Fibroblast of skin of scalp (primary cell): ENCODE data around the gene LDLRAD4.

Experiments used
- DNase-seq: peaks from one replicate; pipeline ENCODE4 v3.0.0-alpha.2; 2013

The LDLRAD4 gene

DNA sequence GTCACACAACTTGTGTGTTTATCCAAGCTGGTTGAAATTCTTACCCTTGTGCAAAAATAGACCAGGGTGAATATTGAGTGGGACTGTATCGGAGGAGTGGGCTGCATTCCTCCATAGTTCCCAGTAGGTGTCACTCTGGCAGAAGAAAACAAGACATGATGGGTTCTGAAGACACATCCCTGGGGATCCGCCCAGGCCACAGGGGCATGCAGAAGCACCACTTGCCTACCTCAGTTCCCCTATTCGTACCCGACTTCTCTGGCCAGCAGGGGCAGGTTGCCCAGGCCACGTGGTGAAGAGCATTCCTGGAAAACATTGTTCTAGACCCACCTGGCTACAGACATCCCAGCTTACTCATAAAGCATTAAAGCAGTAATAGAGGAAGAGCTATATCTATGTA is 339.6 kb downstream of the LDLRAD4 start:
- DNase-seq = peak; percentile 52

DNA sequence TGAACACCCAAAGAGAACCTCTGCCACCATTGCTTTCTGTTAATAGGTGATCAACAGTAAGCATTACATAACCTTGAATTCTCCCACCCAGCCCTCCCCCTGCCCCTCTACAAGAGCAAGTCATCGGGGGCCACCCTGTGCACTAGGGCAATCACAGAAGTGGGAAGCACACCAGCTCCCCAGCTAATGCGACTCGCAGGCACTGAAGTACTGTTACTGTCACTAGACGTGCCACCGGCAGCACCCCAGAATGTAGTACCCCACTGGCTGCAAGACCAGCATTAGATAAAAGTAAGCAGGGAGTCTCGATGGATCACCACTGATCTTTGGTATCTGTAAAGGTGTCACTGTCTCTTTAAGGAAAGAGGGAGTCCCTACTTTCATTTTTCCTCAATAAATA is 340.2 kb downstream of the LDLRAD4 start:
- no peak for DNase-seq

DNA sequence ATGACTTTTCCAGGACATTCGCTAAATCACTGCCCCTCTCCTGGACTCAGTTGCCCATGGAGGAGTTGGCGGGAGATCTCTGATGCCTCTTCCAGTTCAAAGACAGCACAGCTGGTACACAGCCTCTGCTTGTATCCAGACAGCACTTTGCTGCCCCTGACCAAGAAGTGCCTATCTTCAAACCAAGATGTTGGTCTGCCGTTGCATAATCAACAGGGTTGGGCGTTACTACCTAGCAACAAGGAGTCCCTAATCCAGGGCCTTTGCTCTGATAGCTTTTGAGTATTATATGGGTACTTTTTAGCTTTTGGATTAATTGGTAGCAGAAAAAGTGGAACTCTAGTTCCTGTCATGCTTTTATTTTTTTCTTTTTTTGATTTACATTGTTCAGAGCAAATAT is 341.2 kb downstream of the LDLRAD4 start:
- no peak for DNase-seq

DNA sequence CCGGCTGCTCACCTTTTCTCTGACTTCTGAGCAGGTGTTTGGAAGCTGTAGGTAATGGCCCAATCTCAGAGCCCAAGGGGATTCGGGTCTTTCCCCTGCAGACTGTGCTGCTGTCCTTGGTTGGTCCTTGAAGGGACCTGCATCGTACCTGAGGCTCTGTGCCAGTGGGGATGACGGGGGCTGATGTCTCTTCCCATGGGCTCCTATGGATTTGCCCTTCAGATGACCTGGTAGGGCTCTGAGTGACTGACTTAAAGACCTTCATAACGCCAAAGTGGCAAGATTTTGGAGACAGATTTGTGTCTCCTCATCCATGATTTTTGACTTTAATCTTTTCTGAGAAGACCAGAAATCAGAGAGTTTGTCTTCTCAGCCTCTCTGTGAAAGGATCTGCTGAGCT is 341.7 kb downstream of the LDLRAD4 start:
- DNase-seq = no peak

DNA sequence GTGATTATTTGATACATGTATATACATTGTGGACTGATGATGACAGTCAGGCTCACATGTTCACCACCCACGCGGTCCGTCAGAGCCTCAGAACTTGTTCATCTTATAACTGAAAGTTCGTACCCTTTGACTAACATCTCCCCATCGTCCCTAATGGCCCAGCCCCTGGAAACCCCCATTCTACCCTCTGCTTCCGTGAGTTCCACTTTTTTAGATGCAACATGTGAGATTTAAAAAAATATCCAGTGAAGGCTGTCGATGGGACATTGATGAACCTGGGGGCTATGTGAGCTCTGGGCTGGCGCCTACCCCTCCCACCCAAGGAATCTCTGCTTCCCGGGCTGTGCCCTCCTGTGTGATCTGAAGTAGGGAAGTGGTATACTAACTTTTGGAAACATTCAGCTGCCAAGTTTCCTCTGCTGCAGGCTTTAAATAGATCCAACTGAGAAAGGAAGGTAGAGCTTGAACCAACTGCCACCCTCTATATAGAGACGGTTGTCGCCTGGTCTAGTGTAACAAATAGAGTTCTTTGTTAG is 344.0 kb downstream of the LDLRAD4 start:
- DNase-seq = no peak

DNA sequence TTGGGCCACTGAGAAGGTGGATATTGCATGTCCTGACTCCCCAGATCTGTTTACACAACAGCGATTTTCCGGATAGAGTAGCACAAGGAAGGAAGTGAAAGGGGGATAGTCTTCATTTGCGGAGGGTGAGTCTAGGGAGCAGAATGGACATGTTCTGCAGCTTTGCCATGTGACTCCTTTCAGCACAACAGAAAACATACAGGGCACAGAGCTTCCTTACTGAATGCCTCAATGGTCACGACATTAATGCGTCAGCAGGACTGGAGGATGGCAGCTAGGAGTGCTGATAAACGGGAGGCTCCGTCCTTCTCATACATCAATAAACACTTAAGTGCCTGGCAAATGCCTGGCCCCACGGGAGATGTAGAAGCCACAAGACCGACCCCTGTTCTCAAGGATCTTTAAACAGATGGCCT is 344.8 kb downstream of the LDLRAD4 start:
- DNase-seq = no peak

DNA sequence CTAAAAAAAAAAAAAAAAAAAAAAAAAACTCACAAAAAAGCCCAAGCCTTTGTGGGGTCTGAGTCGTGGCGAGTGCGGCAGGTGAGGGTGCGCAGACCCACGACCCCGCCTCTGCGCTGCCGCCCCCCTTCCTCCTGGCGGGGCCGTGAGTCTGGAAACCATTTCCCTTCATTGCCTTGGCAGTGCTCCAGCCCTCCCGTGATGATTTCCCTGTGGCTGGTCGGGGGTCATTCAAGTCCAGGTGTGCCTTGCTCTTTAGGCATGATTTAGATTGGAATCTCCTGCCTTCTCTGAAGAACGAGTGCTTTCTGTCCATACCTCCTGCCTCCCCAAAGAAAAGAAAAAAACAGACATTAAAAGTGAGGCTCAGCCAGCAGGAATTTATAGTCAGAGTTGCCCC is 346.0 kb downstream of the LDLRAD4 start:
- no peak for DNase-seq

DNA sequence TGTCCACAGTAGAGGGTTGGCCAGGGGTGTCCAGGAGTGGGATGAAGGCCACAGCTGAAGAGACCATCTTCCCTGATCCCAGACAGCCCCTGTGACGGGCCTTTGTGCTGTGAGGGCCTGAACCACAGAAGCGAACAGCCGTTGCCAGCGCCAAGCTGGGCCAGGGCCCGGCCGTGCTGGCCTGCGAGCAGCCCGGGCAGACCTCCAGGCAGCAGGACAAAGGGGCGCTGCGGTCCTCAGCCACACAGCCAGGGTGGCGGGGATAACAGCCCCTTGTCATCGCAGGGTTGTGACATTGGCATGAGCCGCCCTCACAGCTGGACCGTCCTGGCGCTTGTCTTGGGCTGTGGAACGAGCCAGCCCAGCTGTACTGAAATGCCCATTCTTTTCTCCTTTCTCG is 346.7 kb downstream of the LDLRAD4 start:
- no peak for DNase-seq

DNA sequence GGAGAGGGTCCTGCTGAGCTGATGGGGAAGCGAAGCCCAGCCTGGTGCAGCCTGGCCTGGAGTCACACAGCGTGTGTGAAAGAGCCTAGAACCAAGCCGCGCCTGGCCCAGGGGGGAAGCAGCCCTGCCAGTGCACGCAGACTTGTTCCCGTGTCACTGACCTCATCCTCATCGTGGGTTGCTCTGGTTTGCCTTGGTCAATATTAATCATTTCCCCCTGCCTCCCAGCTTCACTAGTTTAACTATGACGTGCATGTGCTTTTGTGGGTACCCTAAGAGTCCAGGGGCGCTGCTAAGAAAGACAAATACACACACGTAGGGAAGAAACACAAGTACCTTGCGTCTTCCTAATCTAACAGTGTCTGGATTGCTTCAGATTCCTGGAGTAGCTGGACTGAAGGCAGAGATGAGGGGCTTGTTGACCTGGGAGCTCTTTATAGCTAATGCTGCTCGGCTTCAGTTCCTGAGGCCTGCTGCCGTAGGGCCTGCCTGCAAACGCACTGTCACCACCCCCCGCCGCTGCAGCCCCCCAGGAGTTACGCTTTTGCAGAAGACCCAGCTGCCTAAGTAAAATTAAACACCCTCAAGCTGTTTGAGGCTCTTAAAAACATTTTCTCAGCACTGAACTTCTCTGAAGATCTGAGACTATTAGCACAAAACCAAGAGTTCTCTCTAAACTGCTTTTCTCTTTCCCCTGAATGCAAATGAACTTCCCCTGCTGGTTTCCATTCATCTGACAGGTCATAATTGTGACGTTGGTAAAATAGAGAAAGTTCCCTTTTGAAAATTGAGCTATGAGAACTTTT is 348.6 kb downstream of the LDLRAD4 start:
- no peak for DNase-seq

DNA sequence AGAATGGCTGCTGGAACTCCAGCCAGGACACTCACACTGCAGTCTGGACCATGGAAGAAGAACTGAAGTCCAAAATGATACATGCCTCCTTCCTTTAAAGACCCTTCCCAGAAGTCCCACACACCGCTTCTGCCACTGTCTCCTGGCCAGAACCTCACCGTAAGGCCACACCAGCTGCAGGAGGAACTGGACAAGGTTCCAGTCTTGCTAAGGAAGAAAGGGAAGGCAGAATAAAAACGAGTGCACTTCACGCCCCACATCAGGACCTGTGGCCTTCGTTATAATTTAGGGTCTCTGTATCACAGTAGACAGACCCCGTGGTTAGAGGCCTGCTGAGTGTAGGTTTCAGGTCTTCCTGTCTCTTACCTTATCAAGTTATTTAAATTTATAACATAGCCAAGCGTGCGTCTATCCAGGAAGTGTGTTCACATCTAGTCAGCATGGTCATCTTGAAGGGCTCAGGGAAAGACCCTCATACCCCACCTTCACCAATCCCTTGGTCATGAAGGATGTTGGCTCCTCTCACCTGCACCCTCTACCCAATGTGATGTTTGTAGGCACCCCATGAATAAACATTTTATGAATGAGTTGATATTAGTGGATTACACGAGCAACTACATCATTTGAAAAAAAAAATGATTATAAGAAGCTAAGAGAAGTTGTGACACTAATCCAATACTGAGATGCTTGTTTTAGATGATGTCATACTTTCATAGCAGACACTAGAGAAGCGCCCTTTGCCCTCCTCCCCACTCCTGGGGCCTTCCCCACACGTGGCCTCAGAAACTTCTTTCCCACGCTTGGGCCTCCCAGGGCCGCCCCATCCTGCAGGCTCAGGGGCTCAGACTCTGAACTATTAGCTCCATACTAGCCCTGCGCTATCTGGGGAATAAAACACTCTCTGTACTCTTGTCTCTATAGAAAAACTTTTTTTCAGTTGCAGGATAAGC is 350.2 kb downstream of the LDLRAD4 start:
- DNase-seq = no peak

DNA sequence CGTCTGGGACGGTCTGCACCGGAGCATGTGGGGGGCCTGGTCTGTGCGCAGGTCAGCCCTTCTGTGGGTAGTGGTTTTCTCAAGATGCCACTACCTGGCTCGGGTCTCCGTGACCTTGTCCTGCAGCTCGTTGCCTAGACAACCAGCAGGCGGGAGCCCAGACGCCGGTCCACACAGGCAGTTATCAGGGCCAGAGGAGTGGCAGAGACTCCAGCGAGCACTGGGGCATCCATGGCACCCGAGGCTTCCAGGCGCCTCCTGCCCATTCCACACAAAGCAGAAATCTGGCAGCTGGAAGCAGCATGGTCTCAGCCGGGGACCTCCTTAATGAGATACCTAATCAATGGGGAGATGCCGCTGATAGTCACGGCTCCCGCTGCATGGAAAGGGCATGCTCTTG is 351.7 kb downstream of the LDLRAD4 start:
- DNase-seq = no peak

DNA sequence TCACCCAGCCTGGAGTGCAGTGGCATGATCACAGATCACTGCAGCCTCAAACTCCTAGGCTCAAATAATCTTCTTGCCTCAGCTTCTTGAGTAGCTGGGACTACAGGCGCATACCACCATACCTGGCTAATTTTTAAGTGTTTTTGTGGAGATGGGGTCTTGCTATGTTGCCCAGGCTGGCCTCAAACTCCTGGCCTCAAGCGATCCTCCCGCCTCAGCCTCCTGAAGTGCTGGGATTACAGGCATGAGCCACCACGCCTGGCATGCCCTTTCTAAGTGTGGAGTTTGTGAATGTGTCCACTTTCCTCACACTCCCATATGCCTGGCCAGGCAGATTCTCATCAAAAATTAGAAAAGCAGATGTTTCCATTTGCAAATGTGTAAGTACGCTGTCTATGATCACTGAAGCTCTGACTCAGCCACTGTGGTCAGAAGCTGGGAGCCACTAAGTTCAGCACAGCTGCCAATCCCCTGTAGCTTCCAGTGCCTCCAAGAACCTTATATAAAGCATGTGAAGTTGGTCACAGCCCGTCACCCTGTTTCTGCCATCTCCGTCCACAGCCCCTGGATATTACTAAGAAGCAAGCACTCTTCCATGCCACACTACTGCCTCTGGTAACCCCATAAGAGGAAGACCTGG is 352.4 kb downstream of the LDLRAD4 start:
- peak; percentile 40 for DNase-seq

DNA sequence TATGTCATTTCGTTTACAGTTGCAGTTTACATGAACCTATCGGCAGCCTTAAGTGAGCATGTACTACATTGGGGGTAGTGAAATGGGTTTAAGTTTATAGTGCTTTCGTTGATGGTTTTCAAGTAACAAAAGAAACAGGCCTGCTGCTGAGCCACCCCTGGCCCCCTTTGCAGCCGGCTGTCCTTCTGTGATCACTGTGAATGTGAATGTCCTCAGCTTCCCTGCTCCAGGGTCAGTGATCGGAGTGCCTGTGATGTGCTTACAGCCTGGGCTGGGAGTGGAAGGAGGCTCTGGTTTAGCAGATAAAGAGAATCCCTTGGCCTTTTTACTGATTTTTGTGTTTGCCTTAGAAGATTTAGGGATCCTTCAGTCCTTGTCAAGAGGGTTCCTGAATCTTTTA is 353.6 kb downstream of the LDLRAD4 start:
- DNase-seq = no peak

DNA sequence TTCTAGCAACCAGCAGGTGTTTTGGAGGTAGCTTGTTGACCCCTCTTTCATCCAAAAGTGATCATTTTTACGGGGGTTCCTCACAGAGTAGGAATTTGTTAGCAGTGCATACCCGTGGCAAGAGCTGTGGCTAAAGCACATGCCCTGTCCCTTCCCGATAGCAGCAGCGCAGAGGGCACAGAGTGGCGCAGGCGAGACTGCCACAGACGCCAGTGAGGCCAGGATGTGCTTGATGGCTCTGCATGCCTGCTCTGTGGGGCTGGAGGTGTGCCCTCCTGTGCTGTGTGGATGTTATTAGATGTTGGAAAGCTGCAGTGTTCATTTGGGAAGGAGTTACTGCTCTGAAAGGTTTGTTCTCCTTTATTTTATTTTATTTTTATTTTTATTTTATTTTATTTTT is 354.2 kb downstream of the LDLRAD4 start:
- no peak for DNase-seq

DNA sequence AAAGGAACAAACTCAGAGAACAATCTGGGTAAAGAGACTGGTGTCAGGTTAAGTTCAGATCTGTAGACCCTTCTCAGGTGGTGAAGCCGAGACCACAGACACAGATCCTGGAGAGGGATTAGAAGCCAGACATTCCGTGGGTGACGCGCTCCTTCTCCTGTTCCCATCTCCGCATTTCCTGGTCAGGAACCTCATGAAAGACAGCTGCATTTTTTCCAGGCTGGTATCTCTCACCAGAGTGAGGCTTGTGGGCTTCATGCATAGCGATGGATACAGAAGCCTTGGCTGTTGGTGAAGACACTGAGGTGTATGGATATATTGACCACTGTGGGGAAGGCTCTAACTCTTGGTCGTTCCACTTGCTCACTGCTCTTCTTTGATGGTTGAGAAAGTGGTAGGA is 355.2 kb downstream of the LDLRAD4 start:
- DNase-seq = no peak

DNA sequence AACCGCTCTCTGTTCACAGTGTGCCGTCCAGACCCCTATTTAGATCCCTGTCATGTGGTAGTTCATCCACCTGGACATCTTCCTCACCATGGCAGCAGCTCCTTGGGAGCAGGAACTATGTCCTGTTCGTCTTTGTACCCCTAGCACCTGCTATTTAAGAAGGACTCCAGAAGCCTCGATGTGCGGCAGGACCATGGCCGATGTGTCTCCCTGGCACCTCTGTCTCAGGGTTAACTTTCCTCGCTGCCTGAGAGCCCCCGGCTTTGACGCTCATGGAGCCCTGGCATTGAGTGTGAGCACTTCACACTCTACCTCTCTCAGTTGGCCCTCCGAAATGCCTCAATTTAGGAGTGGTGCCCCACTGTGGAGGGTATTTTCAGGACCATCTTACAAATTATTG is 355.8 kb downstream of the LDLRAD4 start:
- no peak for DNase-seq

DNA sequence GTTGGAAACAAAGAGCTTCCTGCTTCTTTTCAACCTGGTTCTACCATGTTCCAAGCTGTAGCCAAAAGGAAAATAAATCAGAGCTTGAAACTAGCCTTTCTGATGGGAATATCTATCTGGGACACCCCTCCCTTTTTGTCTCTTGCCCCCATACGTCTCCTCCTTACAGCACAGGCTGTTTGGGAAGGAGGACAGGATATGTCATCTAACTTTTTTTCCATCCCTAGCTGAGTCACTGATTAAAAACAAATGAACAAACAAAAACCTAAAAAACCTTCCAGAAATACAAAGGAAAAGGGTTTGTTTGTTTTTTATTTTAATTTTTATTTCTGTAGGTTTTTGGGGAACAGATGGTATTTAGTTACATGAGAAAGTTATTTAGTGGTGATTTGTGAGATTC is 356.2 kb downstream of the LDLRAD4 start:
- peak; percentile 7 for DNase-seq

DNA sequence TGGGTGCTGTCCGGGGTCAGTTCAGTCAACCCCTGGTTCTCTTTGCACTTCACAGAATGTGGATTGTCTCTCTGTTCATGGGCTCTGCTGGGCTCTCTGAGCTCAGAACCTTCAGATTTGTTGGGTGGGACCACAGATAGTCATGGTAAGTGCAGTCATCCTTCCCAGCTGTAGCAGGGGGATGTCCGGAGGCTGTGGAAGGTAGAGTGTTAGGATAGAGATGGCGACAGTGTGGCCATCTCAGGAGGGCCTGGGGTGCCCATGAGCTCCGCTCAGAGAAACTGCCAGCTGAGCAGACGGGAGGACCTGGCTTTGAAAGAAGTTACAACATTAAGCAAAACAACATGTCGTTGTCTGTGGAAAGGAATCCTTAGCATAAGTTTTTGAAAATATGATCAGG is 358.0 kb downstream of the LDLRAD4 start:
- no peak for DNase-seq

DNA sequence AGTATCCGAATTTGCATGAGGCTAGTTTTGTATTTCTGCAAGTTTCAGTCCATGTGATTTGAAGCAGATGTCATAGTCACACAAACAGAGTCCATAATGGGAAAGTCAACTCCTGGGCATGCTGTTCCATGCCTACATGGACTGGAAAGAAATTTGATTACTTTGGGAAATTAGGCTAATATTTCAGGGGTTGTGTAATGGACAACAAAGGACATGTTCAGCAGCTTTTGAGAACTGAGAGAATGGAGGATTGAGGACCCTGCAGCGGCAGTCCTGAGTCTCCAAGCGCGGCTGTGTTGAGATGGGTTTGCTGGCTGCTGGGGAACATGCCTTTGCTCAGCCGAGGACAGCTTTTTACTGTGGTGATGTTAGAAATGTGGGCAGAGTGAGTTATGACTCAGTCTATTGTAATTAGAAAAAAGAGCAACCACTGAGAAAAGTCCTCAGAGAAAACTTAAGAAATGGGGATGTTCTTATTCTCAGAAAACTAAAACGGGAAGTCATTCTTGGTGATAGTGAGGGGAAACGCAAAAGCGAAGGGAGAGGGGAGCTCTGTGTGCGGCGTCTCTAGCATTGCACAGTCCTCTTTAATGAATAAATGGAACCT is 358.6 kb downstream of the LDLRAD4 start:
- DNase-seq = peak; percentile 75

DNA sequence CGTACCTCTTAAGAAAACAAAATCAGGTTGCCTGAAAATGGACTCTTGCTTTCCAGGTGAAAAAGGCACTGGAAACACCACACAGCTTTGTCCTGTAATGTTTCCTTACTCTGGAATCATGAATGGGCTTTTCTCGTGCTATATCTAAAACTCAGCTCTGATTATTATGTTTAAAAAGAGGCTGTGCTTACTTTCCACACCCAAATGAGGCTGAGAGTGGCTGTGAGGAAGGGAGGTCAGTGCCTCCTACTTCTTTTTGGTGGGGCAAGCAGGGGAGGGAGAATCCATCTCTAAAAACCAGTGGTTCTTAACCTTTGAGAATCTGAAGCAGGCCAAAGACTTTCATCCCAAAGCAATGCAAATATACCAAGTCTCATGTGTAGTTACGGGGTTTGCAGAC is 359.2 kb downstream of the LDLRAD4 start:
- DNase-seq = no peak

DNA sequence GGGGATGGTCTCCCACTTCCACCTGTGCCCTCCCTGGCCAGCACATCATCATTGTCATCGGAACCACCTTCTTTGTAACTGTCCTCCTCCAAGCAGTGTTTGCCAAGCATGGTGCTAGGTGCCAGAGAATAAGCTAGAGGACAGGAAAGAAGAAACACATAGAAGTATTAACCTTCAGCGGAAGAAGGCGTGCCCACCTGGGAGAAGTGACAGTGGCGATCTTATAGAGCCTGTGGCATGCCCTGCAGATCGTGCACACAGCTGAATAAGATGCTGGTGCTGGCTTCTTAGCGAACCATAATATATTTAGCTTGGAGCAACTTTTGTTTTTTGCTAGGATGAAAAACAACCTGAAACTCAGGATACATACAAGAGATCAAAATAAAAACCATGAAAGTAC is 359.8 kb downstream of the LDLRAD4 start:
- no peak for DNase-seq

DNA sequence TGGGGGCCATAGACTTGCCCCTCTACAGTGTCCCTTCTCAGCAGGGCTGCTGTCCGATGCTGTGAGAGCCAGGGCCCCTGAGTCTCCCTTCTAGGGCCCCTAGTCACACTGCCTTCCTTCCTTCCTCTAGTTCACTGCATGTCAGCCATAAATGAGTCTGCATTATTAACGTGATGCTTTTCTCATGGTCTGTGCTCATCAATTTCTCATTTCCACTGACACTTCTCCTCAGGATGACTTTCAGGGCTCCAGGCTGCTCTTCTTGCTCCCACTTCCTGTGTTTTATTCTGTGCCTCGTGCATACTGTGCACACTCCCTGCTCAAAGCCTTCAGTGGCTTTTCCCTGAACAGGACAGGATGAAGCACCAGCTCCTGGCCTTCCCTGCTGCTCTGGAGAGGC is 361.3 kb downstream of the LDLRAD4 start:
- DNase-seq = no peak

DNA sequence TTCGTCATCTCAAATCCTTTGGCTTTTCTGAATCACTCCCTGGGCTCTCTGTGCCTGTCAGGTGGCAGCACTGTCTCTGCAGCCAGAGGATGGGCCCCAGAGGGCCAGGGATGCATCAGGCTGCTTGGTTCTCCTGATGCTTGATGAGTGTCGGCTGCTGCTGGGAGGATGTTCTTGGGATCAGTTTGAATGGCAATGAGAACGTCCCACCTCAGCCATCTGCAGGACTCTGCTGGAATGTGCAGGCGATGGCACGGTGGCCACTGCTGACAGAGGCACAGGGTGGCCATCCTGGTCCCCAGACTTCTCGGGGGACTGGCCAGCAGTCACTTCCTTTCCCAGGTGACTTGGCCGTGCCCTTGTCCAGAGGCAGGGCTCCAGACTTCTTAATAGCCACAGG is 361.8 kb downstream of the LDLRAD4 start:
- DNase-seq = no peak
